Measurements from ENCODE around the gene MEGF6.

The MEGF6 gene

DNA sequence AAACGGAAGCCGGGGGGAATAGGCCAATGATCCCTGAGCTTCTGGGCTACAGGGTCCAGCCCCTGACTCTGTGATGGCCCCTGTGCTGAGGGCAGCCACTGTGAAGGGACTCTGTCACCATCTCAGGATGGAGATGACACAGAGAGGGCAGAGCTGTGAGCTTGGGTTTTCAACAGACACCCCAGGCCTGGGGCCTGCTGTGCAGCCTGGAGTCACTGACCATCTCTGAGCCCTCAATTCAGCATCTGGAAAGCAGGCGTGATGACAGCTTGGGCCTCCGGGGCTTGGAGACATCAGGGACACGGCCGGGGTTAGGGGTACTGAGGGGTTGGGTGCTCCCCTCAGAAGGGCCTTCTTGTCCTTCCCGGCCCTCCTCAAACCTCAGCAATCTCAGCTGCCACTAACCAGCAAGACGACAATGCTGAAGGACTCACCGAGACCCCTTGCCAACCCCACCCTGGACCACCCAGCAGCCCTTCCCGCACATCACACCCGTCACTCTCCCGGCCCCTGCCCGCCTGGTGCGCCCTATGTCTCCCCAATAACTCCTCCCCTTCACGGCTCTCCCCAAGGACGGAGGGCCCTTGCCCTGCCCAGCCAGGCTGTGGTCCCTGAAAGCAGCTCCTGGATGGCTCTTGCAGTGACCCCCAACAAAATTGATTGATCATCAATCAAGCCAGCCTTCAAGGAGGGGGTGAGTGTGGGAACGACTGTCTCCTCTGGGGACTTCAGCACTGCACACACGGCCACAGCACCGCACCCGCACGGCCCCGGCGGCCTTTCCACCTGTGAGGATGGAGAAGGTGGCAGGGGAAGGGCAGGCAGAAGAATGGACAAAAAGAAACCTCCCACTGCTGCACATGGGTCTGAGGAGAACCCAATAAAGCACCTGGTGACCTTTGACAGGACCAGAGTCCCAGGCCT lies 4.3 kb downstream of the MEGF6 start:
- DNase-seq (ENCODE audit: low read depth), result no peak

DNA sequence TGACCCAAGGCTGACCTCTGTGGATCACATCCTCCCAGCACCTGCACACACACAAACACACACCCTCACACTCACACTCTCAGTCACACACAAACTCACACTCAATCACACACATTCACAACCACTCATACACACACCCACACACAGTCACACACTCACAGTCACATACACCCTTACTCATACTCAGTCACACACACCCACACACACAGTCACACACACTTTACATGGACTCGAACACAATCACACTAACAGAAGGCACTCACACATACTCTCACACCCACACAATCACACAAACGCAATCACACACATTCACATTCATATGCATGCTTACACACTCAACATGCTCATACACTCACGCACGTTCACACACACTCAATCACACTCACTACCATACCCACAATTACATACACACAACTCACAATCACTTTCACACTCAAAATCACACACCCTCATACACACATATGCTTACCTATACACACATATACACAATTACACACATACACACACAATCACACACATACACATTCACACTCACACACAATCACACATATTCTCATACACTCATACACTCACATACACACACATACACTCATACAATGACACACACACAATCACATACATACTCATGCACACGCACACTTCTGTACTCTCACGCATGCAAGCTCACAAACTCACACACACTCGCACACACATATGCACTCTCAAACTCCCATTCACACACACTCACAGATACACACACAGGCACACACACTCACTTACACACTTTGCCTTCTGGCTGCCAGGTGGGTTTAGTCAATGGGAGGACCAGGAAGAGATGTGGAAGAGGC lies 6.1 kb downstream of the MEGF6 start:
- no peak for DNase-seq (ENCODE audit: low read depth)

DNA sequence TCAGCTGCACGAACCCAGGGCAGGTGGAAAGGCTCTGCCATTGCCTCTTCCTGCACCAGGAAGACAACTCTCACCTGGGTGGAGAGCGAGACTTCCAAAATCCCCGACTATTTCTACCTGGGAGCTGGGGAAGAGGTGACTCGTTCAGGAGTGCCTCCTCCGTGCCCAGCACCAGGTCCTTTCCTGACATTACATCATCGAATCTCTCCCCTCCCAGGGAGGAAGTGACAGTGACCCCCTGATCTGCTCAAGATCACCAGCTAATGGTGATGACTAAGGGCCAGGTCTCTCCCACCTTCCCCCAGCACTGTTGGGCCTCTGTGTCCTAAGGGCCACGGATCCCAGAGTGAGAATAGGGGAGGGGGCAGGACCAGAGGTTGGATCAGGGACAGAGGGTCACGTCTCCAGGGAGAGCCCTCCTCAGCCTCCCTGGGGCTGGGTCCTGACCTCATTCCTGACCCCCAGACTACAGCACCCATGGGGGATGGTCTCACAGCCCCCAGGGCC lies 6.8 kb downstream of the MEGF6 start:
- DNase-seq (ENCODE audit: low read depth), result no peak

DNA sequence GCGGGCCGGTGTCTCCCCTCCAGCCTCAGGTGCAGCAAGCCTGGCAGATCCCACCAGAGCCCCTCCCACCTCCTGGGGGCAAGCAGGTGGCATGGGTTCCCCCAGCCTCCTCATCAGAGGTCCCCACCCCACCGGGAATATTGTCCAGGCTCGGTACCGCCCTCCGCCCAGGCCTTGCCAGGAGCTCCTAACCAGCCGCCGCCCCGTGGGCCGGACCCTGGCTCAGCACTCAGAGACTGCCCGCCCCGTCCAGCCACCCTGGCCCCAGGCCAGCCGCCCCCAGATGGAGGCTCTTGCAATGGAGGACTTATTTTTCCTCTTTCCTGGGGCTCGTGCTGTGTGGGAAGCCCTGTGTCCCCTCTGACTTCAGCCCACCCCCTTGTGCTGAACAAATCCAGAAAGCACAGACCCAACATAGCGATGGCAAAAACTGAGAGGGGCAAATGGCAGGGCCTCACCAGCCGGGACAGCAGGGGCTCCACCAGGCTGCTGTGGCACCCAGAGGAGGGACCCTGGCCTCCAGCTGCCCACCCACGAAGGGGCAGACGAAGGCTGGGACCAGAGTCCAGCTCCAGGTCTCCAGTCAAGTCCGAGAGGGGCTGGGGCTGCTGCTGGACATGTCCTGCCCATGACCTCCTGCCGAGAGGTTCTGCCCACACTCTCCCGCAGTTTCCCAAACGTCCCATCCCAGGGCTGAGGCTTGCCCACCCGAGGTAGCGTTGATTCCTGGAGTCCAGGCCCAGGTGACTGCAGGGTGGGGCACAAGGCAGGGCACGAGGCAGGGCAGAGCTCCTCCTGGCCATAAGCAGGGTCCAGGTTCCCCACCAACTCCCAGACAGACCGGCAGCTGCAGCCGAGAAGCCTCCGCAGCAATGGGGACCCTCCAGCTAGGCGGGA lies 7.5 kb downstream of the MEGF6 start:
- no peak for DNase-seq (ENCODE audit: low read depth)

DNA sequence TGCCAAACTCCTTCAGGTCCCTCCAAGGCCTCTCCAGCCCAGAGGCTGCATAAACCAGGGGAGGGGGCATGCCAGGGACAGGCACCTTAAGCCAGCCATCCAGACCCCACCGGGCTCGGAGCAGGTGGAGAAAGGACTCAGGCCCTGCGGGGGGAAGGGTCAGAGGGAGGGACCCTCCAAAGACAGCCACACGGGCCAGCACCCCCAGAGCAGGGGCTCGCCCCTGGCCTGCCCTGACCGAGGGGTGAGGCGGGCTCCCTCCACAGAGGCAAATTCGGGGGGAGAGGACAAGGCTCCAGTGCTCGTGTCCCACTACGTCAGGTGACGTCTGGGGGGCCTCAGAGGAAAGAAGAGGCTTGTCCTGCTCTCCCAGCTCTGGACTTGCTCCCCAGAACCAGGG lies 8.2 kb downstream of the MEGF6 start:
- no peak for DNase-seq (ENCODE audit: low read depth)

DNA sequence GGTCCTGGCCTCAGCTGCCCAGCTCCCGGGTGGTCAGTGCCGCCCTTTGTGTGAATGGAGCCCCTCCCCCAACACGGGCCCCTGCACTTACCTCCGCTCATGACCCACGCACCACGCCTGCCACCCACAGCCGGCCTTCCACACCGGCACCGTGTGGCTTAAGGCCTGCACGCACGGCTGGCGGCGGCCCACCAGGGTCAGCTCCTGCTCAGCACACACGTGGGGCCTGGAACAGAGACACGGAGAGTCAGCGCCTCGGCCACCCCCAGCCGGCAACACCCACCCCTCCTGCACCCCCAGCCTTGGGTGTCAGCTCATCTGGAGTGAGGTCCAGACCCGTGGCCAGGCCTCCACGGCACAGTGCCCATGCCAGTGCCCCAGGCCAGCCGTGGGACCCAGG lies 8.9 kb downstream of the MEGF6 start:
- DNase-seq (ENCODE audit: low read depth), result no peak

DNA sequence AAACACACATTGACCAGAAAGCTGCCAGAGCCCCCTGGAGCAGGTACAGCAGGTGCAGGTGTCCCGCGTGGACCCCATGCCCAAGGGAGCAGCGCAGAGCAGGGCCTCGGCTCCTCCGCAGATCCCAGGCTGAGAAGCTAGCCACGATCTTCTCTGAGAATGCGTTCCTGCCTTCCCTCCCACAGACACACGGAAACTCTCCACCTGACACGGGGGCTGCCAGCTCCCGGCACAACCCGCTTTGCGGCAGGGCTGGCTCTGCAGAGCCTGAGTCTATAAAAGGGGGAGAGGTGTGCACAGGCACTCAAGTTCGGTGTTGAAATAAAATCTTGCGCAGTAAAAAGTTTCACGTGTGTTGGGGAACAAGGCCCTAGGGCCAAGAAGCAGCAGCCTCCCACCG lies 9.6 kb downstream of the MEGF6 start:
- no peak for DNase-seq (ENCODE audit: low read depth)

DNA sequence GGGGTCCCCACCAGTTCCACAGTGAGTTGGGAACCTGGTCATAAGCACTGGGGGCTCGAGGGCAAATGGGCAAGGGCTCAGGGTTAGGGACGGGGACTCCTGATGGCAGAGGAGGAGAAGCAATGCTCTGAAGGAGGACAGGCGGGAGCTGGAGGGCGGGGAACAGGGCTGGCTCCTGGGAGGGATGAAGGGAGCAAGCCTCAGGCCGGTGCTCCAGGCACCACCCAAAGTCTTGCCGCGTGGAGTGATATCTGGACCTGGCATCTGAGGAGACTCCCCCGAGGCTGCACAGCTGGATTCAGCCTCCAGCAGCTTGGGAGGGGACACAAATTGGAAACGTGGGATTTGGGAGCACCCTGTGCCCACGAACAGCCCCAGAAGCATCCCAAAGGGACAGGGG lies 11.0 kb downstream of the MEGF6 start:
- DNase-seq (ENCODE audit: low read depth), result no peak

DNA sequence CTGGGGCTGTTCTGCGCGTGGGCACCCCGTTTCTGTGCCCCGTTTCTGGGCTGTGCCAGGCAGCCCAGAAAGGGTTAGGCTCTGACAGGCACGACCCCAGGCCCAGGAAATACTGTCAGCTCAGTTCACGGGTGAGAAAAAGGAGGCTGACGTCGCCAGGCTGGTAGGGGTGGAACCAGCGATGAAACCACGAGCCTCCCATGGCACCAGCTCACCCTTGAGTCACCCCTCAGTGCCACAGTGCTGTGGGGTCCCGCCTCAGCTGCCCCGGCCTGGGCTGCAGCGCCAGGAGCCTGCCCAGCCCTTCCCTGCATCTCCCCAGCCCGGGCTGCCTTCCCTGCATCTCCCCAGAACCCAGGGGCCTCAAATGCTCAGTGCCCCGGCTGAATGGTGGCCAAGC lies 11.5 kb downstream of the MEGF6 start:
- no peak for DNase-seq (ENCODE audit: low read depth)

DNA sequence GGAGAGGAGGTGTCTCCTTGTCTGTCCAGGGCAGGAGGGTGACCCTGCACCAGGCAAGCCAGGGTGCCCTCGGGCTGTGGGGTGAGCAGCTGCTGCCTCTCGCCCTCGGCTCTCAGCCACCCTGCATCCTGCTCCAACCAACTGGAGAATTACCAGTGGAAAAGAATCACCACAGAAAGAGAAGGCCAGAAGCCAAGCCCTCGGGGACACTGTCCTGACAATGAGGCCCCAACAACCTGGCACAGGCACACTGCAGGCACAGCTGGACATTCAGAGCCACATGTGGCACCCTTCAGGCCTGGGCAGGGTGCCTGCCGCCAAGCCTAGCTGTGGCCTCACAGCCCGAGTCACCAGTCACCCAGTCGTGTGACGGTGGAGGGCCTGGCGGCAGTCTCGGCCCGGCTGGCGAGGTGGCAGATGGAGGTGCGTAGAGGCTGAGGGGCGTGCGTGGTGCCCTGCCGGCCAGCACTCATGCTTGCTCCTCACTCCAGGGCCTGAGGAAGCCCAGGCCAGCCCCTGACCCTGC lies 12.0 kb downstream of the MEGF6 start:
- no peak for DNase-seq (ENCODE audit: low read depth)

DNA sequence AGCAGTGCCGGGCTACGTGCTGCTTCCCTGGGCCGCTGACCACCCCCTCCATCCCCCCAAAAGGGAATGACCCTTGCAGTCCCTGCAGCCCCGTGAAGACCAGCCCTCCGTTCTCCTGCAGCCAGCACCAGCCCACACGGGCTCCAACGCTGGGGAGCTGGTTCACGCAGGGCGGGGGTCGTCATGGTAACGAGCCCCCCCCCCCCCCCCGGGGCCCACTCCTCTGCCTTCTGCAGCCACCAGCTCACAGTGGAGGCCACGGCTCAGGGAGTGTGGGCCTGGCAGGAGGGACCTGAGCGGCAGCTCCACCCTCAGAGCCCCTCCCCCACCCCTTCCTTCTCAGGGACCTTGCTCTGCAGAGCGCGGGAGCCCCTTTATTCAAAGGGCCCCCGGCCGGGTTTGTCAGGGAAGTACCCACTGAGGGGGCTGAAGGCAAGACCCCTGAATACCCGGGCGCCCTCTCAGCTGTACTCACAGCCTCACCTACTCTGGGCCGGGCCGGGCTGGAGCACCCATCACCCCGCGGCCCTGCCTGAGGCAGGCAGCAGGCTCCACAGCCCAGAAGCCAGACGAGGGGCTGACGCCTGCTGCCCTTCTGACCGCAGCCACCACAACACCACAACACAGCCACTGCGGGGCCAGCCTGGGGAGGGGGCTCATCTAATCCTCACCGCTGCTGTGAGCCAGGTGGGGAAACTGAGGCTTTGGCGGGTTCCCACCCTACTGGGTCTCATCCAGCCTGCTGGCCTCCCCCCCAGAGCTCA lies 12.6 kb downstream of the MEGF6 start:
- DNase-seq (ENCODE audit: low read depth), result no peak

DNA sequence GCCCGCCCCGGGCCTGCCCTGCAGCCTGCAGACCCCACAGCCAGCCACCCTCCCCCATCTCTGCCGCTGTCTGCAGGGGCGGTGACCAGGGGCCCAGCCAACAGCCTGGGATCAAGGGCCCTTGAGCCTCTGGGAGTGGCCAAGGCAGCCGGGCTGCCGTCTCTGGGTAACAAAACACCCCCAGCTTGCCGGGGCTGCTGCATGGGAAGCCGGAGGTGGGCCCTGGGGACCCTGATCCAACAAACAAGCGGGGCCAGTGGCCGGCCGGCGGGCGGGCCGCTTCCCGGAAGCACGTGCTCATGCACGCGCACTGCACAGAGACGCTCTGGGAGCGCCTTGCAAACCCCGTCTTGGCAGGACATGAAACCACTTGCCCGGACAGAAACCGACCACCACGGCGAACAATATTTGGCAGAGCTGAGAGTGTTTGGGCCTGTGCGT lies 13.2 kb downstream of the MEGF6 start:
- peak; percentile 37 for DNase-seq (ENCODE audit: low read depth)

DNA sequence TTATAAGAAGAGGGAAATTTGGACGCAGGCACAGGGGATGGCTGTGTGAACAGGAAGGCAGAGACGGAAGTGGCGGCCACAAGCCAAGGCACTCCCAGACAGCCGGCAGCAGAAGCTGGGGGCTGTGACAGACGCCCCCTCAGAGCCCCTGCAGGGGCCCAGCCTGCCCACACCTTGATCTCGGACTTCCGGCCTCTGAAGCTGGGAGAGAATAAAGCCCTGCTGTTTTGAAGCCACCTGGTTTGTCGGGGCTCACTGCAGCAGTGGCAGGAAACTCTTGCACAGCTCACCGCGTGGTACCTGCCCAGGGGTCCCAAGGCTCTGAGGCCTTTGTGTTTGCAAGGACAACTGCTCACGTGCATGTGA lies 13.7 kb downstream of the MEGF6 start:
- DNase-seq (ENCODE audit: low read depth), result no peak

DNA sequence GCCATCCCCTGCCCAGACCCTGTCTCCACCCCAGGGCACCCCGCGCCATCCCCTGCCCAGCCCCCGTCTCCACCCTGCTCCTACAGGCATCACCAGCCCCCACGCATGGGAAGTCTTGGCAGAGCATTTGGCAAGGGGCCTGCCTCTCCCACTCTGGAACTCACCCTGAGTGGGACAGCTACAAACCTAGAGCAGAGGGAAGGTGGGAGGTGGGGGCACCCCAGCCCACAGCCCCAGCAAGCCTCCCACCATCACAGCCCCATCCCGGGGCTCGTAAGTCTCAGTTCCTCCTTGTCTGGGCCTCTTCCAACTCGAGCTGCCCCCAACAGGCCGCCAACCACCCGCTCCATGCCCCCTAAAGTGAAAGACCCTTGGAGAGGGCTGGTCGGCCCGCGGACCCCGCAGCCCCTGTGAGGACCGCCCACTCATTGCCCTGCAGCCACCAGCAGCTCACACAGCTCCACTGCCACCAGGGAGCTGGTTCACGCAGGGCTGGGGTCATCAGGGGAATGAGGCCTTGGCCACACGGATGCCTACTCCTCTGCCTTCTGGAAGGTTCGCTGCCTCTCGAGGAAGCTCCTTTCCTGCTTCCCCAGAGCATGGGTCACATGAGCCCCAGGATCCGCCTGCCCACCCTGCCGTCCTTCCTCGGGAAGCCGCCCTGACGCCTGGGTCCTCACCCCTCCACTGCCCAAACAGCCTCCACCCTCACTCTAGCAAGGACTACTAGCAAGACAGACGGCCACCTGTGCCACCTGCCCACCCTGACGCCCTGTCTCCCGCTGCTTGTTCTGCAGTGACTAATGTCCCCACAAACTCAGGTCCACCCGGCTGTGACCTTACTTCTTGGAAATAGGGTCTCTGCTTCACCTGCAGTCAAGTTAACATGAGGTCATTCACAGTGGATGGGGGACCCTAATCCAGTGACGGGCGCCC lies 14.4 kb downstream of the MEGF6 start:
- DNase-seq (ENCODE audit: low read depth), result no peak

DNA sequence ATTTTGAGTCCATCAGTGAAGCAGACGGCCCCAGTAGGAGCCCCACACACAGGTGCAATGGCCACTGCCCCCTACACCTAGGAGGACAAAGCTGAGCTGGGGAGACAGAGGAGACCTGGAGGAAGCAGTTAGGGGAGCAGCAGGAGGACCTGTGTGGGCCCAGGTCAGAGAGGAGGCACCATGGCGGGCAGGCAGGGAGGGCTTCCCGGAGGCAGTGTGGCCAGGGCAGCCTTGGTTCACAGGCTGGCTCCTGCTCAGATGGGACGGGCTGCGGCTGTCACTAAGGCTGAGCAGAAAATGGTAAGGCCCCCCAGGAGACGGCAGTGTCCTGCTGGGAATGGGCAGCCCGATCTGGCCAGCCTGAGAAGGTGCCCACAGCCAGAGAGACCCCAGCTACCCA lies 15.4 kb downstream of the MEGF6 start:
- no peak for DNase-seq (ENCODE audit: low read depth)

DNA sequence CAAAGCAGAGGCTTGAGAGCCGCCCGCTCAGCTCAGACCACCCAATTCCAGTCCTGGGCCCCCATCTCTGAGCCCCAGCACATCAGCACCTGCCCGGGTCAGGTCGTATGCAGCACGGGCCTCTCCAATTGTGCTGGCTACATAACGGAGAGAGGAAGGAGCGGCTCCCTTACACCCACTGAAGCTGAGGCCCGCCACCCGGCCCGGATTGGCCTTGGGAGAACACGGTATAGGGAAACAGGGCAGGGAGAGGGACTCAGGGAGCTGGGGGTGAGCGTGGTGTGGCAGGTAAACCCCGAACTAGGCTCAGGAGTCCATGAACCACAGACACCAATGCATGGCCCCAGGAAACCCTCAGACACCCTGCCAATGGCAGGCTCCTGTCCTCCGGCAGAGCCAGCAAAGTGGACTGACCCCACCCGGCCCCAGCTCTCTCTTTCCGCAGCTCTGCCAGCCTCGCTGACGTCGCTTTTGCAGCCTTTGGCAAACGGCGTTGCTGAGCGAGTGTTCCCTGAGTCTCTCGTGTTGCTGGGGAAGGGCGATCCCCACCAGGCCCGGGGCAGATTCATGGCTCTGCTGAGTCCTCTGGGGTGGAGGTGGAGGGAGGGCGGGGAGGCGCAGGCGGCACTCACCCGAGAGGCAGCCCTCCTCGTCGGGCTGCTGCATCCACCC lies 16.5 kb downstream of the MEGF6 start:
- no peak for DNase-seq (ENCODE audit: low read depth)

DNA sequence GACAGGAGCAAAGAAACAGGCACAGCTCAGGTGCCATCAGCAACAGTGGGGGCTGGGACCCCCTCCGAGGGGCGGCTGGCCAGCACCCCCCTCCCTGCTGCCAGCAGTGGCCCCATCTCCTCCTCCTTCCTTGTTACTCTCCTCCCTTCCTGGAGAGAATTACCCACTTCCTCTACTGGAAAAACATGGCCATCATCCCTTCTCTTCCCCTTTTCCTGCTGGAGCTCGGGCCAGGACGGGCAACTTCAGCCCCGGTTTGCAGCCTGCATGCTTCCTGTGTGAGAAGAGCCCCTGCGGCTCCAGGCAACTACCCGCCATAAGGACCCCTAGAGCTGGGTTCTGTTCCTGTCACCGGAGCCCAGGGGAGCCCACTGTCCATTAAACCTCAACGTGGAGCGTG lies 17.6 kb downstream of the MEGF6 start:
- no peak for DNase-seq (ENCODE audit: low read depth)

DNA sequence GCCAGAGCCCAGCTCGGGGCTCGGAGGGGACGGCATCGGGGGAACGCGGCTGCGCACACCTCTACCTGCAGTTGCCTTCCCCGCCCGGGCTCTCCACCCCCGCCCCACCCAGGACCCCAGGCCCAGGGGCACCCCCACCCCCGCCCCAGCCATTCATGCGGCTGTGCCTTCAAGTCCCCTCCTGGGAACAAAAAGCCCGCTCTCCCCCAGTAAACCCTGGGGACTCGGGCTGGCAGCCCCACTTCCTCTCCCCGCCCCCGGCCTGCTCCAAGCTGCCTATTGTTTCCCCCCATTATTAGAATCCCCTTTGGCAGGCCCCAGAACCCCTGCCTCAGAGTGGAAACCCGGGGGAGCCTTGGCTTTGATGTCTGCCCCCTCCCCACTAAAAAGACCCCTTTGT lies 18.0 kb downstream of the MEGF6 start:
- DNase-seq (ENCODE audit: low read depth), result no peak
